Activated CD8-positive, alpha-beta memory T cell treated with anti-CD3 and anti-CD28 coated beads for 1 hour (primary cell): ENCODE measurements around the gene CALHM1.
"Not testable (repeated sequence)": the region's sequence is repeated elsewhere in the genome, so short reads cannot be mapped to it uniquely, and the experiment has no call there.

Experiments
- DNase-seq, 2 donors: peaks; one replicate each; pipeline ENCODE4 v3.0.0-alpha.2; 2020; ENCODE audit warnings: low read depth in 1 of 2; ENCODE audit errors: extremely low read depth in 1 of 2

The CALHM1 gene

DNA sequence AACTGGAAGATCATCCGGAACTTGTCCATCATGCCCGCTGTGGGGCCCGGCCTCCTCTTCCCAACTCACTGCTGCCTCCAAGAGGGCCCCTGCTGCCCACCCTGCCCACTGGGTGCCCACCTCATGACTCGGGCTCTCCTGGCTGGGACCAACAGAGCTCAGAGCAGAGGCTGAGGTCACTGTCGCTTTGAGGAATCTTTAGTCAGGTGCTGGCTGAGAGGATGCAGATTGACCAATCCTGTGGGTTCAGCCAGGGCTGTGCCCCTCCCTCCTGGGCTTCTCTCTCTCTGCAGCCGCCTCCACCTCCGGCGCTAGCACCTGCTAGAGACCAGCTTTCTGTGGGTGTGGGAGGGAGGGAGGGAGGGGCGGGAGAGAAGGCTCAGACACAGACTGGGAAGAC lies at the start of gene CALHM1:
Gene CALHM1, minus strand, starts transcription at position 181 of the 400 bp plus-strand sequence. Its CDS starts 149 bp downstream, at position 32.
- DNase-seq, result no peak

GRCh38 chr10:103507235-103508191 lies 48.8 kb upstream of the CALHM1 start:
- no peak for DNase-seq

DNA sequence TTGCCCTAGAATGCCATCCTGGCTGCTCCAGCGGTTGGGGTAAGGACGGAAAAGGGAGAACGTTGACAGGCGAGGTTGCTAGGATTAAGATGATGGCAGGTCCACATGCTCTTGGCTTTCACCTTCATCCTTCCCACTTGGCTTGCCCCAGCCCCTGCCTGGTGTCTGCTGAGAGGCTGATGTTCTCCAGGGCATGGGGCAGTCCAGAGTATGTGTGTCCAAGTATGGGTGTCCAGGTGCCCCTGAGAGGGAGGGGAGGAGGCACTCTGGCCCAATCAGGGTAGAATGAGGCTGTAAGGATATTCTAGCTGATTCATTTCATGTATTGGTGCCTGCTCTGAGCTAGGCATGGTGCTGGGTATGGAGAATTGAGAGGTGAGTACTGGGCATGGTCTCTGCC lies 47.4 kb upstream of the CALHM1 start:
- no peak for DNase-seq

- DNase-seq, result no peak
Measured at GRCh38 chr10:103504181-103504783, 45.6 kb upstream of the CALHM1 start.

GRCh38 chr10:103503777-103504176 lies 45.1 kb upstream of the CALHM1 start:
- not testable (repeated sequence) for DNase-seq

DNA sequence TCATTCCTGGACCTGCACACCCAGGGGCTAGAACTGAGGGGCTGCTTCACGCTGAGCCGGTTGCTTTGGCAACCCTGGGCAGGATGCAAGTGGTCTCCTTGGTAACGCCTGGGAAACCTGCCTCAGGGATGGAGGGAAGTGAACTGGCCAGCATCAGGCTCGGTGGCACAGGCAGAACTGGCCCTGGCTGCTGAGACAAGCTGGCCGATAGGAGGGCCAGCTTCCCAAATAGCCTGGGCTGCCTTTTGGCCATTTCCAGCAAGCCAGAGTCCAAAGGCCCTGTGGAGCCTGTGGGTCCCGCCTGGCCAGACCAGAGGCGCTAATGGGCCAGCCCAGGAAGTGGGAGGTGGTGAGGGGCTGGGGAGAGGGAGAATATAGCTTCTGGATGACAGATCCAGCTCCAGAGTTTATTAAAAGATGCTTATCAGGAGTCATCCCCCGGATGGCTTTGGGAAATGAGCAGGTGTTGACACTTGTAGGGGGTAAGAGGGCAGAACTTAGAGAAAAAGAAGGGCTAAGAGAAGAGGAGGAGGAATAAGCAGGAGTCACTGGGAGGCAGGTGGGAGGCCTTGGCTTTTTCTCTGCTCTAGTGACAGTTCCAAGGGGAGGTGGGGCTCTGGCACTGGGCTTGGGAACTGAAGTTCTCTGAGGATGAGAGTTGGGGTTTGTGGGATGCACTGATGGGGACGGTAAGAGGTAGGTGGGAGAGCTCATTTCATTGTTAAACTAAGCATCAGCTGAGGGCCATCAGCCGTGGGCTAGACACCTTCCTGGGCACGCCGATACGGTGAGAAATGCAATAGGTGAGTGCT lies 44.4 kb upstream of the CALHM1 start:
- no peak for DNase-seq

- no peak for DNase-seq
Measured at GRCh38 chr10:103501186-103501585, 42.5 kb upstream of the CALHM1 start.

GRCh38 chr10:103500481-103500880 lies 41.8 kb upstream of the CALHM1 start:
- DNase-seq, result no peak

- no peak for DNase-seq
Measured at GRCh38 chr10:103499881-103500280, 41.2 kb upstream of the CALHM1 start.

DNA sequence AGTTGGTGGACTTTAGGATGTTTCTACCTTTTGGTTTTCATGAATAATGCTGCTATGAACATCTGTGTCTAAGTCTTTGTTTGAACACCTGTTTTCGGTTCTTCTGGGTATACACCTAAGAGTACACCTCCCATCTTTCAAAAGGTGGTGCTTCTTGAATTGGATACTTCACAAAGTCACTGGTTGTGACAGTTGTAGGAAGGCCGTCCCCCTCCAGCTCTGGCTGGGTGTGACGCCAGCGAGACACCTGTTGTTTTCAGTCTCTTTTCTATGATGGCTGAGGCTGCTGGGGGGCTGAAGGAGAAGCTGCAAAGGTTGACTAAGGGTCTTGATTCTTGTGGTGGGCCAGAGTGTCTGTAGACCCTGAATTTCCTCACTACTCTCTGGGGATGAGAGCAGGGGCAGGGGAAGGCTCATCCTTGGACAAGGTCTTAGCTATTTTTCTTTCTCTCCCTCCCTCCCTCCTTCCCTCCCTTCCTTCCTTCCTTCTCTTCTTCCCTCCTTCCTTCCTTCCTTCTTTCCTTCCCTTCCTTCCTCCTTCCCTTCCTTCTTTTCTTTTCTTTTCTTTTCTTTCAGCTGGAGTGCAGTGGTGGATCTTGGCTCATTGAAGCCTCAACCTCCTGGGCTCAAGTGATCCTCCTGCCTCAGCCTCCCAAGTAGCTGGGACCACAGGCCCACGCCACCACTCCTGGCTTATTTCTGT lies 40.4 kb upstream of the CALHM1 start:
- DNase-seq, result no peak

DNA sequence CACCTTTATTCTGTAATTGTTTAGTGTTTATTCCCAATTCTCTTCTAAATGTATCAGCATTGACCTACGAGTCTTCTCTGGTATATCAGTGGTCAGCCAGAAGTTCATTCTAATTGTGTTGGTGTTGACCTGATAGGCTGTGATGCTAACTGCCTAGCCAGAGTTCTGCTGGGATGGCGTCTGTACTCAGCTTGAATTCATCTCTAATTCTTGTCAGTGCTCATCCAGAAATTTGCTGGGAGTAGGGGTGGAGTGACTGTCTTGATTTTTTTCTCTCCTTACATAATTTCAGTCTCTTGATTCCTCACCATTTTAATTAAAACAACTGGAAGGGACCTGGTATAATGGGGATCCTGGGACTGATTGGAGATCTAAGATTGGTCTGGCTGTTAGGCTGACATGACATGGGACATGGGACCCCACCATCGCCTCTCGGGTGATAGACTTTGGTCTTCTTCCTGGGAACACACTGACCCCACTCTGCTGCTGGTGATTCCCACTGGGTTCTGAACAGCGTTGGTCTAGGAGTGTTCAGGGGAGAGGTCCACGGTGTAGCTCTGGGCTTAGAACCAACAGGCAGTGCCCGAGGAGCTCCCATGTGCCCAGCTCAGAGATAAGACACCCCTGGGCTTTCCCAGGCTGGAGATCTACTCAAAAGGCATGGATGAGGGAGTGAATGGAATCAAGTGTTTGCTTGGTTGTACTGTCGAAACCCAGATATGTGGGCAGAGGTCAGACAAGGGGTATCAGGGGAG lies 38.6 kb upstream of the CALHM1 start:
- no peak for DNase-seq

GRCh38 chr10:103495321-103495720 lies 36.6 kb upstream of the CALHM1 start:
- DNase-seq, result no peak

DNA sequence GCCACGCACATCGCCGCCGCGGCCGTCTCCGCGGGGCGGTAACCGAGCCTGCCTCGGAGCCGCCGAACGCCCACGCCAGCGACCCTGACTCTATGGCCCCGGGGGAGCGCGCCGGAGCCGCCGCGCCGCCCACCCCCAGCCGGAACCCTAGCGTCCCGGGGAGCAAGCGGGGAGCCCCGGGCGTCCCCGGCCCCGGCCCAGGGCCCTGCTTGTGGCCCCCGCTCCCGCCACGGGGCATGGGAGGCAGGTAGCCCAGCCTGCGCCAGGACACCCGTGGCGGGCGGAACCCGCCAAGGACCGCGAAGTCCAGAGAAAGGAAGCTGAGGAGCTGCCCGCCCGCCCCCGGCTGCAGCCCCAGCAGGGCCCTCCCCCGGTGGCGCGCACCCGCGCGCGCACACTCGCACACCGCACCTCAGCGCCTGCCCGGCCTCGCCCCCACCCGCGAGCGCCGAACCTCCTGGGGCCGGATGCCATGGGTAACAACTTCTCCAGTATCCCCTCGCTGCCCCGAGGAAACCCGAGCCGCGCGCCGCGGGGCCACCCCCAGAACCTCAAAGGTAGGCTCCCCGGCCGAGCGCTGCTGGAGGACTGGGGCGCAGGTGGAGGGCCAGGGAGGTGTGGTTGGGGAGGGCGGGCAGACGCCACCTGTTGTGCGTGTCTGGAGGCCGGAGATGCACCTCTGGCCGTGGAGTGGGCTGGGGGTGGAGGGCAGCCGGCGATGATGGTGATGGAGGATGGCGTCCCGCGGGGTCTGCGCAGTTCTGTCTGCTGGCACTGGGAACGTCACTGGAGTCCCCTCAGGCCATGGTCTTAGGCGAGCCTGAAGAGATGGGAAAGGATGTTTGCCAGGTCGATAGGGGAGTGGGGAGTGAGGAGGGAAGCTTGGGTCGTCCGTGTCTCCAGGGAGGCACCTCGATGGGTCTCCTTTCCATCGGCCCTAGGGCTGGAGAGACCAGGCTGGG lies 35.5 kb upstream of the CALHM1 start:
- peak in 1 of 2 donors; percentile 16 for DNase-seq

DNA sequence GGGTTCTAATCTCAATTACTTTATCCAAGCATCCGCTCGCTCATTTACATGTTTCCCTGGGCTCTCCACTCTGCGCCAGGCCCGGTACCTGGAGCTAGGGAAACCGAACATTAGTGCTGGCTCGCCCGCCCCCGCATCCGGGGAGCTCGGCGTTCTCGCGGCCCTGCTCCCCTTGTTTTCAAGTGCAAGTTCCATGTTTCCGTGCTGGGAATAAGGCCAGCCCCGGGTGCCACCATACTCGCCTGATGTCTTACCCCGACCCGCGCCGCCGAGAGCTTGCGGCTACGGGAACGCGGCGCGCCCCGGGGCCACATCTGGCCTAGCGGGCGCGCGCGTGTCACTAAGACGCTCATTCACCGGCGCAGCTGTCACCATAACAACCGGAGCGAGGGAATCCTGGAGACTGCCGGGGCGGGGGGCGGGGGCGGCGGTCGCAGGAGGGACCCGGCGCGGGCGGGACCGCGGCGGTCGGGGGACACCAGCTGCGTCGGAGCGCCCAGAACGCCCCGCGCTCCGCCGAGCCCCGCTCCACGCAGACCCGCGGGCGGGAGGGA lies 34.7 kb upstream of the CALHM1 start, which contains the start of gene NEURL1:
Gene NEURL1, plus strand, starts transcription at position 344 of the 554 bp plus-strand sequence. CDS start 683 bp downstream, outside the sequence.
- no peak for DNase-seq

DNA sequence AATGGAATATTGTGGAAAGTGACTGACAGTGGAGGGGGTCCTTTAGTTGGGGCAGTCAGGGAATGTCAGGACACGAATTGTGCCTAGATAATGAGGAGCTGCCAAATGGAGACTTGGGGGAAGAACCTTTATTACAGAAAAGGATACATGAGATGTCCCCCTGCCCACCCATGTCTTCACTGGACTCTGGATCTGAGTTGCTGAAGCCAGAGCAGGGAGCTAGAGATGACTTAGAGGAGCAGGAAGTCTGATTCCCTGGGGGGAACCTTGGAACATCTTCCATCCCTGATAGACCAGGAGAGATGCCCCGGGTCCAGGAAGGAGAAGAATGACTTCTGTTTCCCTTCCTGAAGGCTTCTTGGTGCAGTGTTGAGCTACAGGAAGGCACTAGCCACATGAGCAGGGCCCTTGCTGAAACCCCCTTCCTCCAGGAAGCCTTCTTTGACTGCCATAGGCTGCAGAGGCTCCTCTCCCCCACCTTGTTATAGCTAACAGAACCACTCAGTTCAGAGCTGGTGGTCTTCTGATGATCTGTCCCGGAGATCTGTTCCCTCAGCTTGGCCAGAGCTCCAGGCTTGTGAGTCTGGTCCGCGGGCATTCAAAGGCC lies 34.1 kb upstream of the CALHM1 start:
- no peak for DNase-seq

GRCh38 chr10:103491729-103492364 lies 33.1 kb upstream of the CALHM1 start:
- DNase-seq, result no peak

DNA sequence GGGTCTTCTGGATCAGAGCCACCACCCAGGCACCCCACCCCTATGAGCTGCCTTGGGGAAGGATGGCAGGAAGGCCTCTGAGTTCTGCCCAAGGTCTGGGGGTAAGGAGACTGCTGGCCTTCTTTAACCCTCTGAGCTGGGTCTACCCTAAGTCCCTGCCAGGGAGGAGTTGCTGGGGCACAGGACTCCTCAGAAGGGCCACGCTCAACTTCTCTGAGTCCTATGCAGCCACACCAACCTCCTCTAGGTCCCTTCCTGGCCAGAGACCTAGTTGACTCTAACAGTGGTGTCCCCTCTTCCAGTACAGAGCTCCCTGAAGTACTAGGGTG lies 32.2 kb upstream of the CALHM1 start:
- no peak for DNase-seq

- no peak for DNase-seq
Measured at GRCh38 chr10:103487410-103487708, 28.7 kb upstream of the CALHM1 start.
